ENCODE data around the gene RER1.

DNA sequence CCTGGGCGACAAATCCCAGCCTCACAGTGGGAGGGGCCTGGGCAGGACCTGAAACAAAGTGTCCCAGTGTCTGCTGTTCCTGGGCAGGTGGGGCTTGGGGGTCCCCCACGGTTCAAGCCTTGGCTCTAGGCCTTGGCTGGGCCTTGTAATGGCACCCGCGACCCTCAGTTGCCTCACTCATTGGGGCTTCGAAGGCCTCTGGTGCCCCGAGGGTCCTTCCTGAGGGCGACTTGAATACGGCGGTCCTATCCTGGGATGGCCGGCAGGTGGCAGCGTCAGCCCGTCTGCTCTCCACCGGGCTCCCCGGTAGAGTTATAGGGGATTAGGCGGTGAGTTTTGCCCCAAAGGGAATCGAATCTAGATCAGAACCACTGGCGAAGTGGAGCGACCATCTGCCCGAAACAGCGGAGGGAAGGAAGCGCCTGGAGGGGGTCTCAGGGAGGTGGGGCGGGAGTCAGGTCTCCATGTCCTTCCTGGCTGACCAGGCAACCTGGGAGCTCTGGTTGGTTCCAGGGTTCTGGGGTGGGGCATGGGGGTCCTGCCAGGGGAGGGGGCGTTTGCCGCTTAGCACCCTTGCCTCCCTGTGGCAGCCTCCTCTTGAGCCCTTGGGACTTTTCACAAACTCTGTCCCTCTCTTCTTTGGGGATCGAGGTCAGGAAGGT is 22.8 kb downstream of the RER1 start:
- TF ChIP-seq, protein P1, sequence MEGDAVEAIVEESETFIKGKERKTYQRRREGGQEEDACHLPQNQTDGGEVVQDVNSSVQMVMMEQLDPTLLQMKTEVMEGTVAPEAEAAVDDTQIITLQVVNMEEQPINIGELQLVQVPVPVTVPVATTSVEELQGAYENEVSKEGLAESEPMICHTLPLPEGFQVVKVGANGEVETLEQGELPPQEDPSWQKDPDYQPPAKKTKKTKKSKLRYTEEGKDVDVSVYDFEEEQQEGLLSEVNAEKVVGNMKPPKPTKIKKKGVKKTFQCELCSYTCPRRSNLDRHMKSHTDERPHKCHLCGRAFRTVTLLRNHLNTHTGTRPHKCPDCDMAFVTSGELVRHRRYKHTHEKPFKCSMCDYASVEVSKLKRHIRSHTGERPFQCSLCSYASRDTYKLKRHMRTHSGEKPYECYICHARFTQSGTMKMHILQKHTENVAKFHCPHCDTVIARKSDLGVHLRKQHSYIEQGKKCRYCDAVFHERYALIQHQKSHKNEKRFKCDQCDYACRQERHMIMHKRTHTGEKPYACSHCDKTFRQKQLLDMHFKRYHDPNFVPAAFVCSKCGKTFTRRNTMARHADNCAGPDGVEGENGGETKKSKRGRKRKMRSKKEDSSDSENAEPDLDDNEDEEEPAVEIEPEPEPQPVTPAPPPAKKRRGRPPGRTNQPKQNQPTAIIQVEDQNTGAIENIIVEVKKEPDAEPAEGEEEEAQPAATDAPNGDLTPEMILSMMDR (IDR thresholded peaks at IDR 0.05; ENCODE audit: insufficient read depth, low read depth, low read length) = peak; percentile 74
- TF ChIP-seq EZH2 (IDR thresholded peaks at IDR 0.05; ENCODE audit: insufficient read depth, low read length) = no peak
